ENCODE measurements around the gene PLAA. TPM values are rescaled to one million over a fixed set of nuclear protein-coding genes. Genes with fewer than 3 reads are reported as not detected.
"Not testable (repeated sequence)": the region's sequence is repeated elsewhere in the genome, so short reads cannot be mapped to it uniquely, and the experiment has no call there.

PLAA gene
- total and polyA plus RNA-seq, 12 donors = 9.1 to 40.4 (median 32.0) TPM

GRCh38 chr9:26882154-26882553, 64.9 kb downstream of the PLAA start:
- ATAC-seq (no peak), DNase-seq (no peak)
- no peak for TF ChIP-seq CTCF (IDR thresholded peaks at IDR 0.05)
- peaks cover 0 to 97% (median 27%) of the 10 kb centered on the region in 9 donors for H3K36me3 ChIP-seq
- intact Hi-C loops (cut with DNase I) = no loop called here
- no peak overlapping the region for H3K27ac ChIP-seq
- H3K4me3 ChIP-seq = no peak overlapping the region
- no peaks in the 10 kb centered on the region for H3K4me1 ChIP-seq
- H3K27me3 ChIP-seq = no peaks in the 10 kb centered on the region
- 97 to 98% methylated on average over 3 of the region's 3 CpGs for WGBS, 2 donors
- peaks cover 0 to 18% (median 0%) of the 10 kb centered on the region in 11 donors for H3K9me3 ChIP-seq

- Histone ChIP-seq H3K9me3 (peaks cover 0 to 18% (median 0%) of the 10 kb centered on the region in 11 donors), H3K27ac (no peak overlapping the region), H3K4me3 (no peak overlapping the region), H3K27me3 (no peaks in the 10 kb centered on the region), H3K4me1 (no peaks in the 10 kb centered on the region), H3K36me3 (peaks cover 0 to 100% (median 27%) of the 10 kb centered on the region in 9 donors)
- no peak for TF ChIP-seq CTCF (IDR thresholded peaks at IDR 0.05)
- intact Hi-C loops (cut with DNase I) = no loop called here
- ATAC-seq (no peak), DNase-seq (no peak)
- WGBS, 2 donors = 80 to 98% methylated on average over 4 of the region's 4 CpGs
These were observed 66.8 kb downstream of the PLAA start for GRCh38 chr9:26880262-26880661.

- H3K27me3 ChIP-seq; H3K4me3 ChIP-seq; H3K4me1 ChIP-seq; intact Hi-C loops (cut with DNase I); DNase-seq; ATAC-seq; H3K27ac ChIP-seq: not testable (repeated sequence)
- H3K36me3 ChIP-seq = peaks cover 0 to 58% (median 15%) of the 10 kb centered on the region in 9 donors
- 95 to 98% methylated on average over 3 of the region's 3 CpGs for WGBS, 2 donors
- peaks cover 0 to 12% (median 0%) of the 10 kb centered on the region in 11 donors for H3K9me3 ChIP-seq
These were observed 71.9 kb downstream of the PLAA start for GRCh38 chr9:26875155-26875554.

- Histone ChIP-seq H3K27me3 (no peaks in the 10 kb centered on the region), H3K36me3 (peaks cover 0 to 56% (median 6%) of the 10 kb centered on the region in 9 donors), H3K27ac (no peak overlapping the region), H3K4me3 (no peak overlapping the region), H3K9me3 (no peaks in the 10 kb centered on the region), H3K4me1 (no peaks in the 10 kb centered on the region)
- ATAC-seq = no peak
- no peak for TF ChIP-seq CTCF (IDR thresholded peaks at IDR 0.05)
- DNase-seq = no peak
- 85 to 86% methylated on average over 8 of the region's 8 CpGs for WGBS, 2 donors
- intact Hi-C loops (cut with DNase I) = no loop called here
These were observed 76.8 kb downstream of the PLAA start for GRCh38 chr9:26870292-26870691.

GRCh38 chr9:26863074-26863473, 84.0 kb downstream of the PLAA start:
- H3K27ac ChIP-seq = no peak overlapping the region
- H3K4me1 ChIP-seq = peaks cover 0 to 4% (median 0%) of the 10 kb centered on the region in 9 donors
- no peak for DNase-seq
- no peak for ATAC-seq
- H3K36me3 ChIP-seq = peaks cover 0 to 64% (median 28%) of the 10 kb centered on the region in 9 donors
- WGBS, 2 donors = 49 to 52% methylated on average over 1 of the region's 1 CpG
- H3K9me3 ChIP-seq = no peaks in the 10 kb centered on the region
- no peak overlapping the region for H3K4me3 ChIP-seq
- TF ChIP-seq CTCF (IDR thresholded peaks at IDR 0.05) = peak in 6 of 9 donors; percentile 16 to 38 (median 25)
- intact Hi-C loops (cut with DNase I) = loop anchor here in 3 of 10 donors (10.0 kb wide), 1 partner anchor 118 kb away; no protein-coding TSS in a partner anchor
- no peaks in the 10 kb centered on the region for H3K27me3 ChIP-seq

Data from heart right ventricle (tissue), 16 donors.